GM18909 (cell line): ENCODE data around the gene GATAD2A.
"Not testable (repeated sequence)": the region's sequence is repeated elsewhere in the genome, so short reads cannot be mapped to it uniquely, and the experiment has no call there.

Source experiments
- ATAC-seq: cut with Tn5 transposase; IDR thresholded peaks from one replicate; pipeline ENCODE4 v1.9.1; 2021; ENCODE audit warnings: mild to moderate bottlenecking; ENCODE audit not compliant: unreplicated experiment, poor library complexity

The GATAD2A gene

DNA sequence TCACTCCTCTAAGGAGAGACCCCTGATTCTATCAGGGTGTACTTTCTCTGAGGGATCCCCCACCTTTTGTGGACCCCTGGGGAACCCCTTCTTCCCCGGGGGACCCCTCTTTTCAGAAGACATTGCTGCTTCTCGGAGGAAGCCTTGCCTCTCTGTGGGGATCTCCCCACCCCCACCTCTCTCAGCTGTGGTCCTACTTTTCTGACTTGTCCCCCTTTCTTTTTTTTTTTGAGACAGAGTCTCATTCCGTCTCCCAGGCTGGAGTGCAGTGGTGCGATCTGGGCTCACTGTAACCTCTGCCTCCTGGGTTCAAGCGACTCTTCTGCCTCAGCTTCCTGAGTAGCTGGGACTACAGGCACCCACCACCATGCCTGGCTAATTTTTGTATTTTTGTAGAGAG is 18.4 kb upstream of the GATAD2A start:
- ATAC-seq, result no peak

DNA sequence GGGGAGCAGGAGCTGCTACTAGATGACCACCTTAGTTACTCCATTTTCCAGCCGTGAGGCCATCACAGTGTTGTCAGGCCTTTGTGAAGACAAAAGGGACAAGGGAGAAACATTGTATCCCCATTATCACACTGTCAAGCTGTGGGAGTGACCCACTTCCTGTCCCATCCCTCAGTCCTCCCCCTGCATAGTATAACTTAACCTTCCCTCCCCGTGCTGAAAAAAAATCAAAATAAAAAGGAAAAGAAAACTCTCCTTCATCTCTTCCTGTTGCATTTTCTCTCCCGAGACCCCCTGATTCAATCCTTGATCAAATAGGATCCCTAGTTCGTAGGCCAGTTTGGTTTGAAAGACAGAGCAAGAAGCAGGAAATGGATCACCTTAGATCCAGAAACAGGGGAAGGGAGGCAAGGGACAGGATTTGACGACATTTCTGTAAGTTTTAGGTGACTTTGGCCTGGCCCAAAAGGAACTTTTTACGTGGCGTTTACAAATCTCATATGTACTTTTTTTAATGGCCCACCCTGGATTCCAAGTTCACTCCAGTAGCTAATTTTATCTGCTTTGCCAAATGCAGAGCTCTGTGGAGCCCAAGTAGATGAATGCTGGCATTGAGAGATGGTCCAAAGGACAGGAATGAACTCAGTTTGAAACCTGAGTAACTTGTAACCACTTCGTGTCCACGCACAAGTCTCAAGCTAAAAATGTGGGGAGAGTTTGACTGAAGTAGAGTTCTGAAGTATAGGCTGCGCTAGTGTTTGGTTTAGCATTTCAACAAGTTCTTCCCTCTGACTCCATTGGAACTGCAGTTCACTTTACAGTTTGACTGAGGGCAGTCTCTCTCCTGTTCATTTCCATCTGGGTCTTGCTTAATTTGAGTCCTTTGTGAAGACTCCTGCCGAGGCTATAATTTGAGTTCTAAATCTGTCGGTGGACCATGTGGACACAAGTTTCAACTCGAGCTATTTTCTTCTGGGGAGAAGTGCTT is 16.6 kb upstream of the GATAD2A start:
- ATAC-seq, result no peak

GRCh38 chr19:19389683-19390082 is 15.8 kb upstream of the GATAD2A start:
- not testable (repeated sequence) for ATAC-seq

GRCh38 chr19:19394333-19394732 is 11.1 kb upstream of the GATAD2A start:
- ATAC-seq, result not testable (repeated sequence)

GRCh38 chr19:19399733-19400433 is 5.6 kb upstream of the GATAD2A start:
- ATAC-seq, result no peak

- ATAC-seq, result no peak
These were observed 2.7 kb upstream of the GATAD2A start for GRCh38 chr19:19402656-19403372.

DNA sequence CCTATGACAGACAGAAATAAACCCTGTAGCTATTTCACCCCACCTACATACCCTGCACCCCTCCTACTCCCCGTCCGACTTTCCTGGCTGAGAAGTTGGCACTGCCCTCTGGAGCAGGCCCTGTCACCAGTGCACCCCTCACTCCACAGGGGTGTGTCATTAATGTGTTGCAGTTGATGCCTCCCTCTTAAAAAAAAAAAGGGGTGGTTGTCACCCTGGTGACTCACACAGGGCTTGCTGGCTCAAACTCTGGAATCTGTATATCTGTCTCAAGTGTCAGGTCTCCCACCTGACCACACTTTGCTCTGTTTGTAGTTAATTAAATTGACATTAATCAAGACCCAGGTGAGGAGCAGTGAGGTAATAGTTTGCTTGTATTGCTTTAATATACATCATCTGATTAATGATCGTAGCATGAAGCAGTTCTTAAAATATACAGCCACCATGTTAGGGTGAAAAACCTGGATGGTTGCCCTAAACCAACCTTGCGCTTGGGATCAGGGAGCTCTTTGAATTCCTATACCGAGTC is 2.0 kb upstream of the GATAD2A start:
- no peak for ATAC-seq

DNA sequence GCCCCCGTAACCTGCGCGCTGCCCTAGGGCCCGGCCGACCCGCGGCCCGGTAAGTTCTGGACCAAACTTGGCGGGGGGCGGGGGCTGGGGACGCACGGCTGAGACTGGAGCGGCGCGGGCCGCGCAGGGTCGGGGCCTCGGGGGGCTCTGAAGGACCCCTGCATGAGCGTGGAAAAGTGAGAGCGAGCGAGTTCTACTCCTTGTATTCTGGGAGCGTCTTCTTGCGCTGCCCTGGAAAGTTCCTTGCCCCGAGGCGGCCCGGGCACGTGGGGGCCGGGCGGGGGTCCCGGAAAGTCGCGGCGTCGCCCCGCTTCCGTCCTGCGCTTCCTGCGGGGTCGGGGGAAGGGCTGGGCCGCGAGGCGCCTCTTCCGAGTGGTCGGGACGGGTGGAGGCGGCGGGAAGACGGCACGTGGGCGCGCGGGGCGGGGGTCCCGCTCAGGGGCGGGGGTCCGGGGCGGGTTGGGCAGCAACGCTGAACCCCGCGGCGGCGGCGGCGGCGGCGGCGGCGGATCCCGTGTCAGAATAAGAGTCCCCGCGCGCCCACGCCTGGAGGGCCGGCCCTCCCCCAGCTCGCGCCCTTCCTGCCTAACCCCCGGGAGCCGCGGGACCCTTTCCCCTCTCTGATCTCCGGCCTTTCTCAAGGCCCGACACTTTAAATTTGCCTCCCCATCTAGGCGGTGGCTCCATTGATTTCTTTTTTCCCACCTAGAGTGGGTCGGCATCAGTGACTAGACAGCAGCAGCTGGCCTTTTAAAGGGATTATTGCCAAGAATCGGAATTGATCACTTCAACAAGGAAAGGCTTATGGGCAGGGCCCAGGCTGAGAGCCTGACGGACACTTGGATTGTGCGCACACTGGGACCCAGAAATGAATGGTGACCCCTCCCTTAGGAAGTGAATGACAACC is 749 bp downstream of the GATAD2A start:
- peak; percentile 28 for ATAC-seq

GRCh38 chr19:19406878-19407632 is 1.6 kb downstream of the GATAD2A start:
- ATAC-seq, result no peak

DNA sequence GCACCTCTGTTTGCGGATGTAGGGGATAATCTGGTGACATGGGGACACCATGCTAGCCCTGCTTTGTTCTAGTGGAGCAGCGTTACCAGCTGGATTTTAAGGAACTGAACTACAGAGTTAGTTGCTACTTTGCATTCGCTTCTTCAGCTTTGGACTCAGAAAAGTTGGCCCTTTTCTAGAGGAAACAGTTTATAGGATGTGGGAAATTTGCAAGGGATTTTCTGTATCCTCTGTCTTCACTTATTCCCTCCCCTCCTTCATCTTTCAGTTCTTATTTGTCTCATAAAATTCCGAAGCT is 2.1 kb downstream of the GATAD2A start:
- no peak for ATAC-seq

DNA sequence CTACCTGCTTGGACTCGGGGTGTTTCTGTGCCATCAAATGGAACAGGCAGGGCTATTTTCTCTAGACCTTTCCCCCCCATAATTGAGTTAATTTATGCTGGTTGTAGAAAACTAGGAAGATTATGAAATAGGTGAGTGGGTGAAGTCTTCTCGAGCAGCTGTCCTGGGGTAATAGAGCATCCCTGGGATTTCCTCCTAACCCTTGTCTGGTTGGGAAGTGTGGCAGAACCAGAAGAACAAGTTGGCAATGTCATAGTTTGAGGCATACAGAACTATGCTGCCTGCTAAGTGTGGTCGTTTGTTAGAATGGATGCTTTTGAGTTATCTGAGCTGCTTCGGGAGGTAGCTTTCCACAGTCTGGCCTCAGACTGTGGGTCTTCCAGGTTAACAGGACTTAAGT is 3.7 kb downstream of the GATAD2A start:
- no peak for ATAC-seq

DNA sequence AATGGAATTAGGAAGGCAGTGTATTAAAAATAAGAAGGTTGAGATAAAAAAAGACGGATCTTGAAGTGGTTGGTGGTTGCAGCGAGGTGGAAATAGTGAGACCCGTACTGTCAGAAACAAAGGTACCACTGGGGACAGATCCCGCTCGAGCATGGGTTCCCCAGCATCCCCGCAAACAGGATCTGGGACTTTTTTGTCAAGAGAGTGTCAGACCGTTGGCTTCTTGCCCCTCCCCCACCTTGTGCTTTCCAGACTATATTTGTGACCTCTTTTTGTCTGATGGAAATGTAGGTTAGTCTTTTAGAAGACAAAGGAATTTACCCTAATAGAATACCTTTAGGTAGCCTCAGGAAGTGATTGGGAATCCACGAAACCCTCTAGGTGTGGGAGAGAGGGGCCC is 4.2 kb downstream of the GATAD2A start:
- no peak for ATAC-seq

- no peak for ATAC-seq
These were observed 5.4 kb downstream of the GATAD2A start for GRCh38 chr19:19410553-19411550.

GRCh38 chr19:19416280-19416679 is 10.8 kb downstream of the GATAD2A start:
- no peak for ATAC-seq

DNA sequence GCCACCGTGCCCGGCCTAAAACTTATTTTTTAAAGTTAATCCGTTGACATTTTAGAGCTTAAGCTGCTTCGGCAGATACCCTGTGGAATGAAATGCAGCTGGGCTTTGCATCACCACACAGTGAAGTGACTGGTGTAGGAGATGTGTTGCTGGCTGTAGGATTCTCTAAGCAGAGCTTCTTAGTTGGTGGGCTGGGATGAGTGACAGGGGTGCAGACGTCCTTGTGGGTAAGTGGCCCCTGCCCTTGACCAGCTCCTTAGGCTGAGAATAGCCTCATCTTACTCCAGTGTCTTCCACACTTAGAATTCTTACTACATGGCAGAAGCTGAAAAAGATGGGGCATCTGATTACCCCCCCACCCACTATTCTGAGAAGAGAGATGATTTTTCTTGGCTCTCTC is 11.6 kb downstream of the GATAD2A start:
- no peak for ATAC-seq

- no peak for ATAC-seq
These were observed 12.3 kb downstream of the GATAD2A start for GRCh38 chr19:19417628-19418245.

DNA sequence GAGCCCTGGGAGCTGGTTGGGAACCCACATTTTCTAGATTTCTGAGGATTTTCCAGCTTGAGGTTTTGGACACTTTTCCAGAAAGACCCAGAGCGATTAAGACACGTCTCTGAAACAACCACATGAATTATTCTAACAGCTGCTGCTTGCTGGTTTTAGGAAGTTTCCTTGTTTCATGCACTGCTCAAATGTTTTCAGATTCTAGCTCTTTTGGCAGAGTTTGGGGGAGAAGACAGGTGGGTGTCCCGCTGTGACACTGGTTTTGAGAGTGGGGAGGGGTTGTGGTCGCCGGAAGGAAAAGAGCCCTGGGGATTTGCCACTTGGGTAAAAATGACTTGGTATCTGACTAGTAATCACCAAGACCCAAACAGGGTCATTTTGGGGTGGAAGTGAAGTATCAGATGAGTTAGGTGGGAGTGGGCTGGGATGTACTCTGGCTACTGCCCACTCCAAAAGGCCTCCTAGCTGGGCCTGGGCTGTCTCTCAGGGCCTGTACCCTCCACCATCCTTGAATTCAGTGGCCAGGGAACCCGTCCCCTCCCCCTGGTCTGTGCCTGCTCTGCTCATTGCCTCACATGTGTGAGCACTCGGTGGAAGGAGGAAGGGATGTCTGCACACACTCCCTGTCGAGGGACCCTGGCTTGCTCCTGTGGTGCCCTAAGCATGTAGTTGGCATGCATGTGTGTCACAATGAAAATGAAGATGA is 13.2 kb downstream of the GATAD2A start:
- ATAC-seq, result no peak
